Right atrium auricular region (tissue), 2 donors: Measurements from ENCODE around the gene GALNS. TPM values are rescaled to one million over a fixed set of nuclear protein-coding genes. Genes with fewer than 3 reads are reported as not detected.

Experiments
- DNase-seq: peaks from one replicate; pipeline ENCODE4 v3.0.0-alpha.2; 2019; ENCODE audit warnings: low spot score
- H3K27ac ChIP-seq, 2 donors: fragments of 200-600 bp; sonication (generic); 1 replicate in 1 of 2; 2 replicates in 1 of 2; pipeline ENCODE4 v1.5.1; 2016 to 2019
- H3K27me3 ChIP-seq, 2 donors: fragments of 200-600 bp; sonication (generic); one replicate each; pipeline versions ENCODE4 v1.5.1 to v1.6.0; 2017 to 2019
- H3K36me3 ChIP-seq: fragments of 200-600 bp; sonication (generic); one replicate; pipeline ENCODE4 v1.5.1; 2016
- H3K4me1 ChIP-seq, 2 donors: fragments of 200-600 bp; sonication (generic); one replicate each; pipeline versions ENCODE4 v1.5.1 to v1.6.0; 2017 to 2019
- H3K4me3 ChIP-seq, 2 donors: fragments of 200-600 bp; sonication (generic); 1 replicate in 1 of 2; 2 replicates in 1 of 2; pipeline ENCODE4 v1.5.1; 2017 to 2019; ENCODE audit warnings: mild to moderate bottlenecking in 1 of 2, moderate library complexity in 1 of 2
- H3K9me3 ChIP-seq, 2 donors: fragments of 200-600 bp; sonication (generic); one replicate each; pipeline ENCODE4 v1.5.1; 2019
- CTCF ChIP-seq, 2 donors: fragments of 200-600 bp; sonication (generic); IDR thresholded peaks; one replicate each; pipeline ENCODE4 v1.5.1; 2019; ENCODE audit warnings: antibody characterized with exemption in 2 of 2
- total RNA-seq, 2 donors: library from RNA; depleted of rRNA; stranded (reverse); fragments of >200 nt; gene quantifications; one replicate each; pipeline ENCODE4 v1.1.0, GENCODE V29; 2016

Gene GALNS
- total RNA-seq, 2 donors from 2014 or later, result 12.6 to 18.8 TPM

DNA sequence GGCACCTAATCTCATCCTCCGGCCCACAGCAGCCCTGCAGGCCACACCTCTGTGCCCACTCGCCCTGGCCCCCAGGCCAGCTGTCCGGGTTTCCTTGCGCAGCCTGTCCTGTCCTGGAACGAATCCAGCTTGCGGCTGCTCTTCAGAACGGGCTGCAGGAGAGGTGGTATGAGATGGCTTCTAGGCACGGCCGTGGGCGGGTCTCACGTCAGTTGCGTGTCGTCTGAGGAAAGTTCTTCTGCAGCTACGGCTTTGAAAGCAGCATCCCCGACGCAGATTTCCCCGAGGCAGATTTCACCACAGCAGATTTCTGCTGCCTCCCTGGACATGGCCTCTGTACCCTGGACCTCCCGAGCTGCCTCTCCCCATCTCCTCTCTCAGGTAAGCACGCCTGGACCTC, 18.2 kb downstream of the GALNS start:
- H3K27me3 ChIP-seq, result no peaks in the 10 kb centered on the region
- TF ChIP-seq CTCF (IDR thresholded peaks at IDR 0.05), result no peak
- DNase-seq, result no peak
- H3K27ac ChIP-seq, result no peak overlapping the region
- H3K4me3 ChIP-seq, result no peak overlapping the region
- peaks cover 34% of the 10 kb centered on the region for H3K36me3 ChIP-seq
- no peaks in the 10 kb centered on the region for H3K9me3 ChIP-seq
- H3K4me1 ChIP-seq, result no peaks in the 10 kb centered on the region

- no peak for DNase-seq
- no peaks in the 10 kb centered on the region for H3K4me1 ChIP-seq
- H3K27ac ChIP-seq, result no peak overlapping the region
- no peak overlapping the region for H3K4me3 ChIP-seq
- no peaks in the 10 kb centered on the region for H3K9me3 ChIP-seq
- no peaks in the 10 kb centered on the region for H3K27me3 ChIP-seq
- TF ChIP-seq CTCF (IDR thresholded peaks at IDR 0.05), result no peak
- peaks cover 34% of the 10 kb centered on the region for H3K36me3 ChIP-seq
Observed at GRCh38 chr16:88837806-88838205, 18.9 kb downstream of the GALNS start.

DNA sequence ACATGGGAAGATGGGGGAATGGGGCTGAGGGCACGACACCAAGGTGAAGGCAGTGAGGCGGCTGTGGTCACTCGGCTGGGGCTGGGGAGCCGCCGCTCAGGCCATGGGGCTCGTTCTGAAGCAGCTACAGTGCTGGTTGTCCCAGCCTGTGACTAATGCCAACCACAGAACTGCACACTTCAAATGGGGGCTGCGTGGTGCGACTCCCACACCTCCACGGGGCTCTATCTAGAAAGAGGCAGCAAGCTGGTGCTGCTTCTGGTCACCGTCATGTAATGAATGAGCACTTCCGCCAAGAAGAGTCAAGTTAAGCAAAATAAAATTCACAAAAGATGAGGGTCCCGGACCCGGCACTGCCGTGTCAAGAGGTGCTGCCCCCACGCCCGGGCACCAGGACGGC, 20.0 kb downstream of the GALNS start:
- H3K36me3 ChIP-seq, result peaks cover 25% of the 10 kb centered on the region
- no peaks in the 10 kb centered on the region for H3K27me3 ChIP-seq
- no peak for TF ChIP-seq CTCF (IDR thresholded peaks at IDR 0.05)
- no peak for DNase-seq
- no peaks in the 10 kb centered on the region for H3K4me1 ChIP-seq
- H3K9me3 ChIP-seq, result no peaks in the 10 kb centered on the region
- H3K27ac ChIP-seq, result no peak overlapping the region
- no peak overlapping the region for H3K4me3 ChIP-seq

DNA sequence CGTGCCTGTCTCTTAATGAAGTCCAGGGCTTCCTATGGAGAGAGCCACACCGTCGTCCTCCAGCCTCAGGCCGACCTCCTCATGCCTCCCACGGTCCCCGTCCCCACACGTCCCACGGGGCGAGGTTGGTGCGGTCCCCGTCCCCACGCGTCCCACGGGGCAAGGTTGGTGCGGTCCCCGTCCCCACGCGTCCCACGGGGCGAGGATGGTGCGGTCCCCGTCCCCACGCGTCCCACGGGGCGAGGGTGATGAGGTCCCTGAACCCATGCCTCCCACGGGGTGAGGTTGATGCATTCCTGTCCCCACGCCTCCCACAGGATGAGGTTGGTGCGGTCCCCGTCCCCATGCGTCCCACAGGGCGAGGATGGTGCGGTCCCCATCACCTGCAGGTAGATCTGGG, 20.9 kb downstream of the GALNS start:
- no peak overlapping the region for H3K4me3 ChIP-seq
- H3K4me1 ChIP-seq, result no peaks in the 10 kb centered on the region
- no peak overlapping the region for H3K27ac ChIP-seq
- H3K36me3 ChIP-seq, result peaks cover 21% of the 10 kb centered on the region
- no peaks in the 10 kb centered on the region for H3K27me3 ChIP-seq
- DNase-seq, result no peak
- no peak for TF ChIP-seq CTCF (IDR thresholded peaks at IDR 0.05)
- no peaks in the 10 kb centered on the region for H3K9me3 ChIP-seq

DNA sequence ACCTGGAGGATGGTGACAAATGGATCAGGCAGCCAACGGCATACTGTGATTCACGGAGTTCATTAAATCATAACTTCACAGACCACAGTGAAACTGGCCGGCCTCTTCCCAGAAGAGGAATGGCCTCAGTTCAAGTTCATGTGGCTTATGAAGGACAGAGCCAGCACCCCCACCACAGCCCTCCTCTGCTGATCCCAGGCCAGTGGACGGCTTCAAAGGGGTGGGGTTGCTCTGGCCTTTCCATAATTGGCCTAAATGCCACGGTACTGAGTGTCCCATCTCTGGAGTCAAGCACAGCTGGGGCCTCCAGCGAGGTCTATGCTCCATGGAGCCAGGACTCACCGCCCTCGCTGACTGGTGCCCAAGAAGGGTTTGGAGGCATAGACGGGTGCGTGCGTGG, 21.4 kb downstream of the GALNS start:
- Histone ChIP-seq H3K9me3 (no peaks in the 10 kb centered on the region), H3K27ac (no peak overlapping the region), H3K4me1 (no peaks in the 10 kb centered on the region), H3K36me3 (peaks cover 17% of the 10 kb centered on the region), H3K27me3 (no peaks in the 10 kb centered on the region), H3K4me3 (no peak overlapping the region)
- no peak for TF ChIP-seq CTCF (IDR thresholded peaks at IDR 0.05)
- DNase-seq, result peak; percentile 68

DNA sequence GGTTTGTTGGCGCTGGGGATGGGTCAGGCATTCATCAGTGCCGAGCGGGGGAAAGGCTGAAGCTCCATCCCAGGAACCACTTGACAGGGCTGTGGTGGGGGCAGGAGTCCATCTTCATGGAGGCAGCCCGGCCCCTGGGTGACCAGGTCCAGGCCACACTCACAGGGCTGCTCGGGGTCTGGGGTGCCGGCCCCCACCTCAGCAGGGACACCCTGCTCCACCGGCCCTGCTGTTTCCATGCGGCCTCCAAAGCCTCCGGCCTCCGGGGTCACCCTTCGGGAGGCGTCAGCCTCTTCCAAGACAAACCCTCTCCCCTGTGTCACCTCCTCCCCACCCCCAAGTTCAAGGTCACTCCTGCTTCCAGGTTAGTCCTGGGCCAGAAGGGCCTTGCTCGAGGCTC, 22.1 kb downstream of the GALNS start:
- Histone ChIP-seq H3K36me3 (peaks cover 10% of the 10 kb centered on the region), H3K27ac (no peak overlapping the region), H3K4me1 (no peaks in the 10 kb centered on the region), H3K4me3 (no peak overlapping the region), H3K27me3 (no peaks in the 10 kb centered on the region), H3K9me3 (no peaks in the 10 kb centered on the region)
- TF ChIP-seq CTCF (IDR thresholded peaks at IDR 0.05), result no peak
- no peak for DNase-seq
